Transverse colon (tissue), 3 donors: ENCODE measurements around the gene DNAH7.

ENCODE experiments used
- CTCF ChIP-seq, 5 experiments: fragments of 200-600 bp in 3 of 5; fragments of 450-650 bp in 2 of 5; sonication (generic) in 3 of 5; IDR thresholded peaks; 1 replicate in 2 of 5; 2 replicates in 3 of 5; pipeline ENCODE4 v1.5.1; 2016 to 2017; ENCODE audit warnings: antibody characterized with exemption in 5 of 5, inconsistent platforms in 3 of 5, mild to moderate bottlenecking in 2 of 5, moderate library complexity in 1 of 5
- EP300 ChIP-seq: sonication (generic); formaldehyde crosslinking; IDR thresholded peaks from one replicate; pipeline ENCODE4 v1.6.1; 2017; ENCODE audit warnings: antibody characterized with exemption, low read depth
- POLR2A ChIP-seq: fragments of 450-650 bp; IDR thresholded peaks from one replicate; pipeline ENCODE4 v1.6.1; 2016; ENCODE audit warnings: antibody characterized with exemption, mild to moderate bottlenecking, moderate library complexity

GRCh38 chr2:195909926-195910325 is 158.7 kb downstream of the DNAH7 start:
- TF ChIP-seq CTCF (IDR thresholded peaks at IDR 0.05) (no peak), POLR2A (no peak), EP300 (no peak)
